ENCODE results near the gene ECE1. TPM values are rescaled to one million over a fixed set of nuclear protein-coding genes. Genes with fewer than 3 reads are reported as not detected.

ECE1 gene
- total RNA-seq, 1 donor from 2014 or later = 209 TPM

DNA sequence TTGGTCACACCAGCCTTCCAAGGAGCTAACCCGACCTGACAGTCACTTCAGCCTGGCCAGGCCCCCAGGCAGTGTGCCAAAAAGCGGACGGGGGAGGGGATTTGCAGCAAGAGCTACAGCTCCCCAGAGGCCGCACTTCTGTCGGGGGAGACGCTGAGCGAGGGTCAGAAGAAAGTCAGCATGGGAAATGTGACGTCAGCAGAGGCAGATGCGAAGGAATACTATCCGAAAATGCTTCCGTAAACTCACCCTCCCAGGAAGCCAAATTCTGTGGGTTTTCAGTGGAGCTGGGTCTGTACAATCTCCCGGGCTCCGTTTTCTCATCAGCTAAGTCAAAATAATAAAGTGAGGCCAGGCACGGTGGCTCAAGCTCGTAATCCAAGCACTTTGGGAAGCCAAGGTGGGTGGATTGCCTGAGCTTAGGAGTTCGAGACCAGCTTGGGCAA is 28.5 kb upstream of the ECE1 start:
- Mint-ChIP-seq H3K4me1 (peaks cover 57% of the 10 kb centered on the region), H3K36me3 (ENCODE audit: low read depth) (peaks cover 46% of the 10 kb centered on the region), H3K27me3 (no peaks in the 10 kb centered on the region), H3K27ac (no peak overlapping the region), H3K9me3 (no peaks in the 10 kb centered on the region), H3K4me3 (no peak overlapping the region)
- intact Hi-C loops (cut with micrococcal nuclease) = no loop called here
- CTCF ChIA-PET = interaction anchor here (0.6 kb wide), 1 partner anchor 86 kb away, joined by 4 read pairs; no protein-coding TSS in a partner anchor
- TF ChIP-seq, protein P1, sequence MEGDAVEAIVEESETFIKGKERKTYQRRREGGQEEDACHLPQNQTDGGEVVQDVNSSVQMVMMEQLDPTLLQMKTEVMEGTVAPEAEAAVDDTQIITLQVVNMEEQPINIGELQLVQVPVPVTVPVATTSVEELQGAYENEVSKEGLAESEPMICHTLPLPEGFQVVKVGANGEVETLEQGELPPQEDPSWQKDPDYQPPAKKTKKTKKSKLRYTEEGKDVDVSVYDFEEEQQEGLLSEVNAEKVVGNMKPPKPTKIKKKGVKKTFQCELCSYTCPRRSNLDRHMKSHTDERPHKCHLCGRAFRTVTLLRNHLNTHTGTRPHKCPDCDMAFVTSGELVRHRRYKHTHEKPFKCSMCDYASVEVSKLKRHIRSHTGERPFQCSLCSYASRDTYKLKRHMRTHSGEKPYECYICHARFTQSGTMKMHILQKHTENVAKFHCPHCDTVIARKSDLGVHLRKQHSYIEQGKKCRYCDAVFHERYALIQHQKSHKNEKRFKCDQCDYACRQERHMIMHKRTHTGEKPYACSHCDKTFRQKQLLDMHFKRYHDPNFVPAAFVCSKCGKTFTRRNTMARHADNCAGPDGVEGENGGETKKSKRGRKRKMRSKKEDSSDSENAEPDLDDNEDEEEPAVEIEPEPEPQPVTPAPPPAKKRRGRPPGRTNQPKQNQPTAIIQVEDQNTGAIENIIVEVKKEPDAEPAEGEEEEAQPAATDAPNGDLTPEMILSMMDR (IDR thresholded peaks at IDR 0.05) = no peak
- DNase-seq (no peak), ATAC-seq (ENCODE audit: low read depth) (no peak)
- POLR2A ChIA-PET = interaction anchor here (0.6 to 0.8 kb wide), 2 partner anchors 24 to 28 kb away, joined by 3 read pairs; no protein-coding TSS in a partner anchor

- Mint-ChIP-seq H3K4me1 (peaks cover 55% of the 10 kb centered on the region), H3K27ac (no peak overlapping the region), H3K4me3 (no peak overlapping the region), H3K9me3 (no peaks in the 10 kb centered on the region), H3K27me3 (no peaks in the 10 kb centered on the region), H3K36me3 (ENCODE audit: low read depth) (peaks cover 51% of the 10 kb centered on the region)
- ChIA-PET CTCF (no interaction called here), POLR2A (interaction anchor here (0.6 to 1.6 kb wide), 2 partner anchors 24 kb away, joined by 3 to 4 read pairs; no protein-coding TSS in a partner anchor)
- no peak for ATAC-seq (ENCODE audit: low read depth)
- DNase-seq = no peak
- intact Hi-C loops (cut with micrococcal nuclease) = no loop called here
- TF ChIP-seq, protein P1 (IDR thresholded peaks at IDR 0.05) = no peak
Observed at GRCh38 chr1:21318057-21318713, 27.9 kb upstream of the ECE1 start.

DNA sequence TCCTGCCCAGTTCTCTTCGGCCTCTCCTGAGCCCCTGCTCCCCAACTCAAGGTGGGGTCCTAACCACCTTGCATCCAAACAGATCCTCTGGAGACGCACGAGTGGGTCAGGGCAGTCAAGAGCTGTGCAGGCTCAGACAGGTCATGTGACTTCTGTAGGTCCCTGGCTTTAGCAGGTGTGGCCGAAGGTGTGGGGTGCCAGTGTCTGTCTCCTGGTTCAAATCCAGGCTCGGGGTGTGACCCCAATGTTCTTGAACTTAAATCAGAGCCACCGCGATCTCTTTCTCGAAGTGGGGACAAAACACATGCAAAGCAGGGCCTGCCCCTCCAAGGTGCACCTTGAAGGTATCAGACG is 27.4 kb upstream of the ECE1 start:
- Mint-ChIP-seq H3K36me3 (ENCODE audit: low read depth) (peaks cover 50% of the 10 kb centered on the region), H3K4me1 (peaks cover 54% of the 10 kb centered on the region), H3K9me3 (no peaks in the 10 kb centered on the region), H3K27ac (no peak overlapping the region), H3K4me3 (no peak overlapping the region), H3K27me3 (no peaks in the 10 kb centered on the region)
- ChIA-PET POLR2A (interaction anchor here (1.6 kb wide), 1 partner anchor 23 kb away, joined by 4 read pairs; no protein-coding TSS in a partner anchor), CTCF (no interaction called here)
- intact Hi-C loops (cut with micrococcal nuclease) = no loop called here
- TF ChIP-seq, protein P1 (IDR thresholded peaks at IDR 0.05) = no peak
- no peak for DNase-seq
- no peak for ATAC-seq (ENCODE audit: low read depth)

GRCh38 chr1:21317035-21317689 is 26.9 kb upstream of the ECE1 start:
- Mint-ChIP-seq H3K4me3 (no peak overlapping the region), H3K27me3 (no peaks in the 10 kb centered on the region), H3K9me3 (no peaks in the 10 kb centered on the region), H3K27ac (no peak overlapping the region), H3K4me1 (peaks cover 49% of the 10 kb centered on the region), H3K36me3 (ENCODE audit: low read depth) (peaks cover 50% of the 10 kb centered on the region)
- ATAC-seq (ENCODE audit: low read depth) (no peak), DNase-seq (no peak)
- intact Hi-C loops (cut with micrococcal nuclease) = no loop called here
- TF ChIP-seq, protein P1 (IDR thresholded peaks at IDR 0.05) = no peak
- CTCF ChIA-PET = no interaction called here
- POLR2A ChIA-PET = interaction anchor here (1.6 kb wide), 1 partner anchor 23 kb away, joined by 4 read pairs; no protein-coding TSS in a partner anchor

- Mint-ChIP-seq H3K9me3 (no peaks in the 10 kb centered on the region), H3K36me3 (ENCODE audit: low read depth) (peaks cover 51% of the 10 kb centered on the region), H3K4me3 (no peak overlapping the region), H3K27me3 (no peaks in the 10 kb centered on the region), H3K4me1 (peaks cover 39% of the 10 kb centered on the region), H3K27ac (no peak overlapping the region)
- ChIA-PET POLR2A (interaction anchor here (1.0 kb wide), 1 partner anchor 10 kb away, joined by 4 read pairs; no protein-coding TSS in a partner anchor), CTCF (interaction anchor here (0.9 kb wide), 1 partner anchor 60 kb away, joined by 3 read pairs; no protein-coding TSS in a partner anchor)
- intact Hi-C loops (cut with micrococcal nuclease) = no loop called here
- TF ChIP-seq, protein P1 (IDR thresholded peaks at IDR 0.05) = no peak
- DNase-seq (no peak), ATAC-seq (ENCODE audit: low read depth) (no peak)
Observed at GRCh38 chr1:21314743-21315396, 24.6 kb upstream of the ECE1 start.
